Activated CD8-positive, alpha-beta memory T cell treated with anti-CD3 and anti-CD28 coated beads, Interleukin-2, amount 50 U/mL, for 24 hours (primary cell): ENCODE data around the gene TSEN54.
"Not testable (repeated sequence)": the region's sequence is repeated elsewhere in the genome, so short reads cannot be mapped to it uniquely, and the experiment has no call there.

ENCODE experiments used
- DNase-seq: peaks from one replicate; pipeline ENCODE4 v3.0.0-alpha.2; 2020; ENCODE audit errors: extremely low read depth

Gene TSEN54

DNA sequence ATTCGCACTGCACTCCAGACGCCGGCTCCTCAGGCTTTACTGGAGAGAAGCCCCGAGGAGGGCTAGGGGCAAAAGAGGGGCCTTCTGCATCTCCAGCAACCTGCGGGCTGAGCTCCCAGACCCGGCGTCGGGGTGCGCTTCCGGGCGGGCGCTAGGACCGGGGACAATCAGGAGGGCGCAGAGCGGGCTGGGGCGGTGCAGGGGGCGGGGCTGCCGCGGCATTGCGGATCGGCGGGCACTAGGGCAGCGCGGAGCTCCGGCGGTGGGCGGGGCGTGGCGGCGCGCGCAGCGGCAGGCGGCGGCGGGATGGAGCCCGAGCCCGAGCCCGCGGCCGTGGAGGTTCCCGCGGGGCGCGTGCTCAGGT is at the start of gene TSEN54:
TSS of gene TSEN54 (plus strand) at position 274 of the 364 bp plus-strand sequence. CDS start at position 307, 33 bp downstream.
- peak; percentile 82 for DNase-seq

DNA sequence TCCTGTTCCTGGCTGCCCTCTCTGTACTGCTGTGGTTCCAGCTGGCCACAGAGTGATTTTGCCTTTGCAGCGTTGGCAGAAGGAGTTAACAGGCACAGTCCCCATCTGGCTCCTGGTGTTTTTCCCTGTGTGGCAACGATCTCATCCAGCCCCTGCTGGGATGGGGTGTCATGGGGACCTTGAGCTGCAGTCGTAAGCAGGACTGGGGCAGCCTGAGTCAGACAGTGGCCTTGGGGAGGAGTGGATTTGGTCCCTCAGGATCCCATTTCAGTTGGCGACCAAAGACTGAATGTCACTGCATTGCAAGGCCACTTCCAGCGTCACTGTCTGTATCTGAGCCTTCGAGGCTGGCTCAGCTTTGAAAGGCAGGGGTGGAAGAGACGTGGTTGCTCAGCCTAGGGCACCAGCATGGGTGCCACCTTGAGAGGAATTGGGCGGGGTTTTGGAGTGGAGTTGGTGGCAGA is 48.0 kb upstream of the TSEN54 start:
- DNase-seq = no peak

DNA sequence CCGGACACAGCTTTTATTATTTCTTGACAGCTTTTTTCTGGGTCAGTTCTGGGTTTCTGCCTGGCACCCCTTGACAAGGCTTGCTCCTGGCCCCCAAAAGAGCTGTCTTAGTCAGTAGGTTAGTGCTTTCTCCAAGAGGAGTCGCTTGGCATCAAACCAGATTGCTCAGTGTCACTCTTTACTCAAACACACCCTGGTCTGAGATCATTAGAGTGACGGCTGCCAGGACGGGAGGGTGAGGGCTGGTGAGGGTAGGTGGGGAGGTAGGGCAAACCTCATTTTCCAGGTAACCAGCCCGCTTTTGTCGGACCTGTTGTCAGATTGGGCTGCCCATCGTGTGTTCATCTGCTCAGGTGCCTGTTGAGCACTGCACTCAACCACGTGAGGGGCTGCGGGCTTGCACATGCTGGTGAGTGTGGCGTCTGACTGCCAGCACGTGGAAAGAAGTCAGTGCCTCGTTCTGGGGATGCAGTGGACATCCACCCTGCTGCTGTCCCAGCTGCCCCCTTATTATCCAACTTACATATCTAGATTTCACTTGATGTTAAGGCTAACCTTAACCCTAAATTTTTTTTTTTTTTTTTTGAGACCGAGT is 47.5 kb upstream of the TSEN54 start:
- no peak for DNase-seq

DNA sequence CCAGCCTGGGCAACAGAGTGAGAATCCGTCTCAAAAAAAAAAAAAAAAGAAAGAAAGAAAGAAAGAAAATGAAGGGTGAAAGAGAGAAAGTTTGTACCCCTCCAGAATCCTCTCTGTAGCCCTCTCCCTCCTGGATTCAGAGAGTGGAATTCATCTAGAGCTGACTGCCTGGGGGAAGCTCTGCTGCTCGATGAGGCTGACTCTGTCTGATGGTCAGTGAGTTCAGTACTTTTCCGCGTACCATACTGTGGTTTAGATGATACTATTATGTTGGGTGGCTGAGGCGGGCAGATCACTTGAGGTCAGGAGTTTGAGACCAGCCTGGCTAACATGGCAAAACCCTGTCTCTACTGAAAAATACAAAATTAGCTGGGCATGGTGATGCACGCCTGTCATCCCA is 45.1 kb upstream of the TSEN54 start:
- DNase-seq = no peak

DNA sequence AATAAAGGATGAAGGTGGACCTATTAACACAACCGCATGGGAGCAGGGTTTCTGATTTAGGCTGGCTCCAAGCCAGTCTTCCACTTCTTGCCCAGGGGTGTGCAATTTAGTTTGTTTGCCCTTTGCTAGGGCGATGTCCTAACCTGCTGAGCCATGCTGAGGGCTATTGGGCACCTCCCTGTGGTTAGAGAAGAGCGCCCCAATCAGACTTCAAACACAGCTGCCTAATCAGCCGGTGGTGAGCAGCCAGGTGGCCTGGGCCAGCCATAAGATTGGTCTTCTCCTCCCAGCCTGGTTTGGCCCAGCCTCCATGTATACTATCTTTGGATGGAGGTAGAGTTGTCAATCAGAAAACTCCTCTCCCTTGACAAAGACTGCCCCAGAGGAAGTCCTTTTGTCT is 44.2 kb upstream of the TSEN54 start:
- no peak for DNase-seq

DNA sequence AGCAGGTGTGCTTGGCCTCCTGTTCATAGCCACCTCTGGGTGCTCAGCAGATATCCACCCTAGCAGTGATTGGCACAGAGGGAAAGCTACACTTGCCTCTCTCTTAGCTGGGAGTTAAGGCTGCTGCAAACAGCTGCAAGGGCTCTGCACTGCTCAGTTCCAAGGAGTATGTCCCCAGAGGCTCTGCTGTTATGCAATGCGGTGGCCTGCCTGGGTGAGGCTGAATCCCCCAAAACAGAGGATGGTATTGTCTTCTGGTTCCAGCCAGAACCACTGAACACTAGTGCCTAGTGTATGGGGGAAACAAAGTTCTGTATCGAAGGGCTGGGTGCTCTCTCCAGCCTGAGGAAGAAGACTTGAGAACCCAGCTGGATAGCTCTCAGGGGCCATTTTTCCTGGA is 43.1 kb upstream of the TSEN54 start:
- no peak for DNase-seq

DNA sequence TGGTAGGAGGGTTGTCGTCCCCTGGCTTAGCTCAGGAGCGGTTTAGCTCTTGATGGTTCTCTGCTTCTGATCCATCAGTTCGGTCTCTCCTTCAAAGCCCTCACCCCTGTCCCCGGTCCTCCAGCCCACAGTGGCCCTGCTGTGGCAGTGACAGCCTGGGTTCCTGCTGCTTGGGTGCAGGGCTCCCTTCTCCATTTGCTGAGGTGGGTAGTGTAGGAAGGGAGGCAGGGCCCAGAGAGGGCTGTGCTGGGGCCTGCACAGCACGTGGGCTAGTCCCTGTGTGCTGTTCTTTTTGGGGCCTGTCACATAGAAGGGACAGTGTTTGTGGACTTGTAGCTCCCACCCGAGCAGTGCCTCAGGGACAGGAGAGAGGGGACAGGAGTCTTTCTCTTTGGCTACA is 41.6 kb upstream of the TSEN54 start:
- no peak for DNase-seq

DNA sequence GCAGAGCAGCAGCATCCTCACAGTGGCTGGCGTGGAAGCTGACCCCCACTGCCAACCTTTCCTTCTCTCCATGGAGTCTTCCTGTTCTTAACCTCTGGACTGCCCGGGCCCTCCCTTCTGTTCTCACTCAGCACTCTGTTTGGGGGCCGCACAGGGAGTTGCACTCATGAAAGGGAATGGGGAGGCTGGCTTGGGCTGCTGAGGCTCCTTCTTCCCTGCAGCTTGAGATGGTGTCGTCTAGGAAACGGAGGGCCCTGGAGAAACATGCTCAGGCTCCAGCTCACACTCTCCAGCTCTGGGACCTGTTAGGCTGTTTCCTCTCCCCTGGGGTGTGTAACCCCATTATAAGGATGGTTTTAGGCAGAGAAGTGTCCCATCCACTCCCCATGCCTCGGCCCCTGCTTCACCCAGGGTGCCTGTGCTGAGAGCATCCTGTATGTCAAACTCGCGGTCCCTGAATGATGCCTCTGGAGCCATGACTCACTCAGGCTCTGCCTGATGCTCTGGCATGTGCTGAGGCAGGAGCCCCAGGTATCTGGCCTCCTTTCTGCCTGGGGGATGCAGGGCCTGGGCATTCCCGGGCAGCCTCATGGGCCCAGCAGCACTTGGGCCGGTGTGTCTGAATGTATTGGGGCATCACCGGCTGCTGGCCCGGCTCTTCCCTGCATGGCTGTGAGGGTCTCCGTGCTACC is 41.0 kb upstream of the TSEN54 start:
- DNase-seq = no peak

DNA sequence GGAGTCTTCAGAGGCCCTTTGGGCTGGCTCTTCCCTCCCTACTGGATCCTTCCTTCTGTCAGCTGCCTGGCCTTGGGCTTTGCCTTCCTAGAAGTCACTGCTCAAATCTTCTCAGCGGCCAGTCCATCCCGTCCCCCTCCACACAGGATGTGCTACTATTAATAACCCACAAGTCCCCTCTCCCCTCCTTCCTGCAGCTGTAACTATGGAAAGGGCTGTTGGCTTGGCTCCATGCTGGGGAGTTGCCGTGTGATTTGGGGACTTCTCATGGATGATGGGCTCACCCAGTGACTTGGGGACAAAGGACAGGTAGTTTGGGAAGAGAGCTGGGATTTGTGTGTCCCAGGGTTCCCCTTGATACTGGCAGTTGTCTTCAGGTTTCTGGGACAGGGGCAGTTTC is 40.5 kb upstream of the TSEN54 start:
- DNase-seq = no peak

DNA sequence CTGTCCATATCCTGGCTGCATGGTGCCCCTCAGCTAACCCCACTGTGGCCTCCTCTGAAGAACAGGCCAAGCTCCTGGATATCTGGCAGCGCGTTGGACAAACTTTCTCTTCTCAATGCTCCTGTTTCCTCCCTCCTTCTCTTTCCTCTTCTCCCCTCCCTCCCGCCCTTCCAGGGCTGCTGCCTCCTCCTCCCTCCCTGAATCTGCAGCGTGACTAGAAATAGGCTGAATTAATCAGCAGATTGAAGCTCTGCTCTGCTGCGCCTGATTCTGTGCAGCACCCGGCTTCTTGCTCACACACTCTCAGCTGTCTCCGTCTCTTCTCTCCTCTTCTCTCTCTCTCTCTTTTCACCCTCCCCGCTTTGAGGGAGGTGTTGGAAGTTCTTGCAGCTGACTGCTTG is 40.1 kb upstream of the TSEN54 start:
- DNase-seq = no peak

DNA sequence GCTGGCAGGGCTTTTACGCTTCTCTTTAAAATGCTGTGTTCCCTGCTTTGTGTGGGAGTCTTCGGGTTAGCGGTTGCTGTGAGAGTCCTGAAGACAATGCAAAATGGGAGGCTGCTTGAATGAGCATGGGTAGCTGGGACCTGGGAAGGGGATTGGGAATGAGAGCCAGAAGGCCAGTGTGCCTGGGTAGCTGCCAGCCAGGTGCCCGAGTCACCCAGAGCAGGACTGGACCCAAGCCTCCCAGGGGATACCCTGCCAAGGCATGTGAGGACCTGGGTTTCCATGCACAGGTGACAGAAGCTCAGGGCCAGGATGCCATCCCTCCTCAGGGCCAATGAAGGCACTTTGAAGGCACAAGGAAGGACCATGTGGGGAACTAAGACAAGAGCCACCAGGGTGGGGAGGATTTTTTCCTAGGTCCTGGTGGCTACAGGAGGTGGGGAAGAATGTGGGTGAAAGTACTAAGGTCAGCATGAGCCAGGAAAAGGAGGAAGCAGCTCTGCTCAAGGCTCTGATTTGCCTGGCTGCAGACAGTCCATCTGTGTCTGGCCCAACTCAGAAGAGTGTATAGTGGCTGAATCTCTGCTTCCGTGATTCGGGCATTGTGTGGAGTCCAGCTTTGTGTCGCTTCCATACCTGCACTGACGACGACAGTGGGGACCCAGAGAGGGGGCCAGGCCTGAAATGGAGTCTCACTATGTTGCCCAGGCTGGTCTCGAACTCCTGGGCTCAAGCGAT is 39.4 kb upstream of the TSEN54 start:
- no peak for DNase-seq

DNA sequence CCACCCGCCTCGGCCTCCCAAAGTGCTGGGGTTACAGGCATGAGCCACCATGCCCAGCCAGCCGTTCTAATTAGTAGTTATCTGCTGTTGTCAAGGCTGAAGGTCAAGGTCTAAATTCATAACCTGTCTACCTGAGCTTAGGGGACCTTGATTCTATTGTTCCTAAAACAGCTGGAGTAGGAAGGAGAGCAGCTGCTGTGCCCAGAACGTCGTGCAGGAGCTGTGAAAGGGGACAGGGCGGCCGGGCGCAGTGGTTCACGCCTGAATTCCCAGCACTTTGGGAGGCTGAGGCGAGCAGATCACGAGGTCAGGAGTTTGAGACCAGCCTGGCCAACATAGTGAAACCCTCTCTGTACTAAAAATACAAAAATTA is 38.9 kb upstream of the TSEN54 start:
- DNase-seq = not testable (repeated sequence)

DNA sequence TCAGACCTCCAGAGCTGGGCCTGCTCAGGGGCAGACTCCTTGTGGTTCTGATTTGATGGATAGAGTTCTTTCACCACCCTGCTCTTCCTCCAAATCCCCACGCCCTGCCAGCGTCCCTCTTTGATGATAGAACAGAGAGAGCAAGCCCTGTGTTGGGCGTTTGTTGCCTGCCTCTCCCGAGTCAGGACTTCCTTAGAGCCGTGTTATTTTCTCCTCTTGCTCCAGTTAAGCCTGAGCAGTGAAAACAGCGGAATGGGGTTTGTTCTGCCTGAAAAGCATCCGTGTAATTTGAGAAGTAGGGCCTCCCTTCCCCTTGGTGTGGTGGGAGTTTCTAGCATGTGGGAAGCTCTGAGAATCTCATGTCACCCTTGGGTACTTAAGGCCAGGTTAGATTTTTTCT is 37.8 kb upstream of the TSEN54 start:
- no peak for DNase-seq

DNA sequence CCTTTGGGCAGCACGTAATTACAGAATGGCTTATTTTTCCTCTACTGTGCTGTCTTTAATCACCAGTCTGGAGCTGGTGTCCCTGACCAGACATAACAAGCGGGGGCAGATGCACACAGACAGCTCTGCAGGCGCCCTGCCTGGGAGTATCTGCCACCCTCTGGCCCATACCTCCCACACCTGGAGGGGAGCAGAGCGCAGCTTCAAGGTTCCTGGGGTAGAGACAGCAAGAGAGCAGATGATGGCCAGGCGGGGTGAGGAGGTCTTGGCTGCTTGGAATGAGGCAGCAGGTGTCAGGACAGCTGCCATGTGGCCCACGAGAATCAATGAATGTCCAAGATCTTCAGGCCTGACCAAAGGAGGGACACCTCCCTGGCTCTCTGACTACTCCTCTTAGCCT is 36.0 kb upstream of the TSEN54 start:
- DNase-seq = no peak

DNA sequence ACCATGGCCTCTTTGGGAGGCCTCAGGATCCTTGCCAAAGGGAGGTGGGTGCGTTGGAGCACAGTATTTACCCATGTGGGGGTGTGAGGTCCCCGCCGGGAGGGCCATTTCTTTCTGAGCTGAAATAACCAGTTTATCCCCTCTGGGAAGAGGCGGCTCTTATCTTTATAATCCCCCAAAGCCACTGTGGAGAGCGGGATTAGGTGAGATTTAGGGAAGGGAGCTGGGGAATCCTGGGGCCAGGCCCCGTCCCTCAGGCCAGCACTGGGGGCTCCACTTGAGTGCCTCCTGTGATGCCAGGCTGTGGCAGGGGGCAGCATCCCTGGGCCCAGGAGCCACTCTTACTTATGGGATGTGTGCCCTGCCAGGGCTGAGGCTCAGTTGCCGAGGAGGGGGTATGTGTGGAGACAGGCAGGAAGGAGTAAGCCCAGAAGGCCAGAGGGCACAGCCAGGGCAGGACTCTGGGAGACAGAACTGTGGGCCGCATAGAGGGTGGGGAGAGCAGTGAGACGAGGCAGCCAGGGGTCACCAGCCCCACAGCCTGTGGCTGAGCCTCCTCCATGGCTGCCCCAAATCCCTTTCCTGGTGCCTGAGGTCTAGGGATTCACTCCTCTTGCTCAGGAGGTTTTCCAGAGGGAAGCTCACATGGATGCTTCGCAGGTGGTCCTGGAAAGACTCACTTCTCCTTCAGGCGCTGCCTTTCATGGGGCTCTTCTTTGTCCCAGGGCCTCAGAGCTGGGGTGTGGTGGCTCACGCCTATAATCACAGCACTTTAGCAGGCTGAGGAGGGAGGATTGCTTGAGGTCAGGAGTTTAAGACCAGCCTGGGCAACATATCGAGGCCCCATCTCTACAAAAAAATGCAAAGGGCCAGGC is 34.9 kb upstream of the TSEN54 start:
- DNase-seq = no peak

DNA sequence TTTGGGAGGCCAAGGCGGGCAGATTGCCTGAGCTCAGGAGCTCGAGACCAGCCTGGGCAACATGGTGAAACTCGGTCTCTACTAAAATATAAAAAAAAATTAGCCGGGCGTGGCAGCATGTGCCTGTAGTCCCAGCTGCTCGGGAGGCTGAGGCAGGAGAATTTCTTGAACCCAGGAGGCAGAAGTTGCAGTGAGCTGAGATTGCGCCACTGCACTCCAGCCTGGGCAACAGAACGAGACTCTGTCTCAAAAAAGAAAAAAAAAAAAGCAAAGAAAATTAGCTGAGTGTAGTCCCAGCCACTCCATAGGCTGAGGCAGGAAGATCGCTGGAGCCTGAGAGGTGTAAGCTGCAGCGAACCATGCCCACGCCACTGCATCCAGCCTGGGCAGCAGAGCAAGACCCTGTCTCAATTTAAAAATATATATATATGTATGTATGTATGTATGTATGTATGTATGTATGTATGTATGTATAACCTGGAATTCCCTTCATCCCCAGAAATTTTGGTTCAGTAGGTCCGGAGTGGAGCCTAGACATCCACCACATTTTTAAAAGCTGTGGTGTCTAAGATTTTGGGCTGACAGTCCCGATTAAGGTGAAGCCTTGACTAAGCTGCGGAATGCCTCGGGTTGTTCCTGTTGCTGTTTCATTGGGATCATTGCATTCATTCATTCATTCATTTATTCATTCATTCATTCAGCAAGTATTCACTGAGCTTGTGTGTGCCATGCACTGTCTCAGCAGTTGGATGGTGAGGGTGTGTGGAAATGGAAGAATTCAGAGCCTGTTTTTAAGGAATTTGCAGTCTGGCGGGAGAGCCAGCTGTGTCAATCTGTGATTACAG is 34.0 kb upstream of the TSEN54 start:
- DNase-seq = no peak

DNA sequence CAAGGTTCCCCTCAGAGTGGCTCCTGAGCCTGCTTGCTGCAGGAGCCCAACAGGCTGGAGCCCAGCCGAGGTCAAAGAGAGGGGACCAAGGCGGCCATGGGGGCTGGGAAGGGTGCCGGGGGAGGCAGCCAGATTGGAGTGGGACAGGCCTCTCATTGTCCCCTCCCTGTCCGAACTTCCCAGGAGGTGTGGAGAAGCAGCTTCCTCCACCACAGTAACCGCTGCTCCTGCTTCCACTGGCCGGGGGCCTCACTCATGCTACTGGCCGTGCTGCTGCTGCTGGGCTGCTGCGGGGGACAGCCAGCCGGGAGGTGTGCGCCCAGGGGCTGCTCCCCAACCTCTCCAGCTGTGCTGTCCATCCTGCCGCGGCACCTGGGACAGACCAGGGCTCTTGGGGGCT is 30.6 kb upstream of the TSEN54 start:
- DNase-seq = no peak

DNA sequence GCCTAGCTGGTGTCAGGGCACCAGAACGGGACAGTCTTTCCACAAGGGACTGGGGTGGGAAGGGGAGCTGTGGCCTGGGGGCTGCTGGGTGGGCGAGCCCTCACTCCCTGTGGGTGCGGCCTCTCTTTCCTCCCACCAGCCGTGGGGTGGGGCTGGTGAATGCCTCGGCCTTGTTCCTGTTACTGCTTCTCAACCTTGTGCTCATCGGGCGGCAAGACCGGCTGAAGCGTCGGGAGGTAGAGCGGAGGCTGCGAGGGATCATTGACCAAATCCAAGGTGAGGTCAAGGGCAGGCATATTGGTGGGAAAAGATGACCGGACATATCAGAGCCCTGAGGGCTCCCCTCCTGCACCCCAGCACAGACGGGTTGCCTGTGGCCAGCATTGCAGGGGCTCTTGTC is 30.2 kb upstream of the TSEN54 start:
- no peak for DNase-seq

DNA sequence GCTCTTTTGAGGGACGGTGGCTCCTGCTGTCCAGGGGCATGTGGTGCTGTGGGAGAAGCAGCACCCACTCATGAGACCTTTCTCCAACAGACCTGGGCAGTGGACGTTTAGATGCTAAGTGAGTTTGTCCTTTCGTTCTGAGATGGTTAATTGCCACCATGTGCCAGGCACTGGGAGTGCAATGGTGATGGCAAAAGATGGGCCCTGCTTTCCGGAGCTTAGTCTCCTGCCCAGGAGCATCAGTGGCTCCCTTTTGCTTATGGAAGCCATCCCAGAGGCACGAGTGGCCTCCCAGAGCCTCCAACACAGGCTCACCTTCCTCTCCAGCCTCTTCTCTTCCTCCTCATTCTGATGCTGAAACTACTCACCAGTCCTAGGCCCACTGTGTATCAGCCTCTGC is 29.4 kb upstream of the TSEN54 start:
- no peak for DNase-seq

DNA sequence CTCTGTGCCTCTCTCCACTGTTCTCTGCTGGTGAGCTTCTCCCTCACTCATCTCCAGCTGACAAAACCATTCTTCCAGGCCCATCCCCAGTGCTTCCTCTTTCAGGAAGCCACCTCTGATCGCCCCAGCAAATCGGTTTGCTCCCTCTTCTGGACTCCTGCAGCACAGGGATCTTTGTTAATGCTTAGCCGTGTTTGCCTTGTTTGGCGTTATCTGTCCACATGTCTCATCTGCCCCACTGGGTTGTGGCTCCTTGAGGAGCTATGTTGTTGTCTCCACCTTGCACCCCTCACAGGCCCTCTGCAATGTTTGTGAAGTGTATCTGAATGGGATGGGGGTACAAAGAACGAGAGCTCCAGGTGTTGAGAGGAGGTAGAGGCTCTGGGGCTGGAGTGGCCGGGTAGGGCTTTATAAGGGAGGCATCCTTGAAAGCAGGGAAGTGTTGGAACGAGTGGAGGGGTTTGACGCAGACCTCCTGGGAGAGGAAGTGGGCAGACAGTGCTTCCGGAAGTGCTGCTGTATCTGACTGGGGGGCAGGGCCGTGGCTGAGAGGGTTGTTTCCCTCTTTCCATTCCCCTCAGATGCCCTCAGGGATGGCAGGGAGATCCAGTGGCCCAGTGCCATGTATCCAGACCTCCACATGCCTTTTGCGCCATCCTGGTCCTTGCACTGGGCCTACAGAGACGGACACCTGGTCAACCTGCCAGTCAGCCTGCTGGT is 28.8 kb upstream of the TSEN54 start:
- peak; percentile 25 for DNase-seq
